VCaP (cell line): ENCODE measurements around the gene CCDC183.
"Not testable (repeated sequence)": the region's sequence is repeated elsewhere in the genome, so short reads cannot be mapped to it uniquely, and the experiment has no call there.

Experiments used
- H3K27ac ChIP-seq: fragments of 450-650 bp; 2 replicates; pipeline ENCODE4 v1.5.1; 2017
- TF ChIP-seq, protein P1 (sequence below): fragments of 450-650 bp; conservative IDR thresholded peaks from 2 replicates; pipeline ENCODE4 v1.5.1; 2017; ENCODE audit warnings: mild to moderate bottlenecking, moderate library complexity

Gene CCDC183

DNA sequence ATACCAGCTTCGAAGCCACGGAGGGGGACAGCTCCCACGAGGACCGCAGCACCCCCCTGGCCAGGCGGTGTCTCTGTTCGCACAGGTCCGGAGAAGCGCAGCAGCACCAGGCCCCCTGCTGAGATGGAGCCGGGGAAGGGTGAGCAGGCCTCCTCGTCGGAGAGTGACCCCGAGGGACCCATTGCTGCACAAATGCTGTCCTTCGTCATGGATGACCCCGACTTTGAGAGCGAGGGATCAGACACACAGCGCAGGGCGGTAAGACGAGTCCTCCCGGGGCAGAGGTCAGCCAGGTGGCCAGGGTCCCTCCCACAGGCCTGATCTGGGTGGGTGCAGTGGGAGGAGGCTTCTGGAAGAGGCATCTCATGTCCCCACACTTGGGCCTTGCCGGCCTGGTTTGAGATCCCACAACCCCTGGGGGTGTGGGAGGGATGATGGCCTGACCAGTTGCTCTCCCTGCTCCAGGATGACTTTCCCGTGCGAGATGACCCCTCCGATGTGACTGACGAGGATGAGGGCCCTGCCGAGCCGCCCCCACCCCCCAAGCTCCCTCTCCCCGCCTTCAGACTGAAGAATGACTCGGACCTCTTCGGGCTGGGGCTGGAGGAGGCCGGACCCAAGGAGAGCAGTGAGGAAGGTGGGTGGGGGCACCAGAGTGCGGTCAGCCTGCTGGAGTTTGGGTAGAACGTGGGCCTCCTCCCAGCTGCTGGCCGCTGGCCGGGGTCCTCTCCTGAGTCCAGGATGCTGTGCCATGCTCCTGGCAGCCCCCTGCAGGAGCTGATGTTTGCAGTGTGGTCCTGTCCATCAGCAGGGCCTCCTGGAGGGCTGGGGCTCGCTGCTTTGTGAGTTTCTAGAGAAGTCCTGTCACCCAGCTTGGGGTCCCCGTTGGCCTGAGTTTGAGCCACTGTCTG lies 43.3 kb downstream of the CCDC183 start:
- peak overlapping the region; percentile 66 for H3K27ac ChIP-seq
- TF ChIP-seq, protein P1, sequence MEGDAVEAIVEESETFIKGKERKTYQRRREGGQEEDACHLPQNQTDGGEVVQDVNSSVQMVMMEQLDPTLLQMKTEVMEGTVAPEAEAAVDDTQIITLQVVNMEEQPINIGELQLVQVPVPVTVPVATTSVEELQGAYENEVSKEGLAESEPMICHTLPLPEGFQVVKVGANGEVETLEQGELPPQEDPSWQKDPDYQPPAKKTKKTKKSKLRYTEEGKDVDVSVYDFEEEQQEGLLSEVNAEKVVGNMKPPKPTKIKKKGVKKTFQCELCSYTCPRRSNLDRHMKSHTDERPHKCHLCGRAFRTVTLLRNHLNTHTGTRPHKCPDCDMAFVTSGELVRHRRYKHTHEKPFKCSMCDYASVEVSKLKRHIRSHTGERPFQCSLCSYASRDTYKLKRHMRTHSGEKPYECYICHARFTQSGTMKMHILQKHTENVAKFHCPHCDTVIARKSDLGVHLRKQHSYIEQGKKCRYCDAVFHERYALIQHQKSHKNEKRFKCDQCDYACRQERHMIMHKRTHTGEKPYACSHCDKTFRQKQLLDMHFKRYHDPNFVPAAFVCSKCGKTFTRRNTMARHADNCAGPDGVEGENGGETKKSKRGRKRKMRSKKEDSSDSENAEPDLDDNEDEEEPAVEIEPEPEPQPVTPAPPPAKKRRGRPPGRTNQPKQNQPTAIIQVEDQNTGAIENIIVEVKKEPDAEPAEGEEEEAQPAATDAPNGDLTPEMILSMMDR = no peak

- TF ChIP-seq, protein P1 = no peak
- H3K27ac ChIP-seq = peak overlapping the region; percentile 66
Observed at GRCh38 chr9:136840140-136840876, 44.2 kb downstream of the CCDC183 start.

- peak overlapping the region; percentile 66 for H3K27ac ChIP-seq
- TF ChIP-seq, protein P1 = no peak
Observed at GRCh38 chr9:136840877-136841645, 44.9 kb downstream of the CCDC183 start.

GRCh38 chr9:136841646-136842379 lies 45.7 kb downstream of the CCDC183 start:
- H3K27ac ChIP-seq = peak overlapping the region; percentile 66; the same call in 1 of the 2 replicates

GRCh38 chr9:136842380-136842948 lies 46.3 kb downstream of the CCDC183 start, which contains the start of gene AJM1:
TSS of gene AJM1 (plus strand) at chr9:136842478. CDS start at chr9:136844415, 1,937 bp downstream.
- TF ChIP-seq, protein P1 = peak; percentile 70
- peak within 1 kb of the TSS; percentile 66 for H3K27ac ChIP-seq

- H3K27ac ChIP-seq = not testable (repeated sequence)
Observed at GRCh38 chr9:136843159-136843800, 47.1 kb downstream of the CCDC183 start.

- TF ChIP-seq, protein P1 = peak; percentile 35
- H3K27ac ChIP-seq = not testable (repeated sequence)
Observed at GRCh38 chr9:136843801-136844740, 47.9 kb downstream of the CCDC183 start.
